Fibroblast of lung (primary cell): ENCODE results near the gene RNF150.

Experiments used
- EZH2 ChIP-seq: IDR thresholded peaks from 2 replicates; pipeline ENCODE4 v1.5.1; 2012; ENCODE audit warnings: low read length, control low read depth, mild to moderate bottlenecking; ENCODE audit errors: missing control alignments
- TF ChIP-seq, protein P1 (sequence below), 2 donors: IDR thresholded peaks in 1 of 2; conservative IDR thresholded peaks in 1 of 2; 1 replicate in 1 of 2; 2 replicates in 1 of 2; pipeline ENCODE4 v1.5.1; 2011 to 2012; ENCODE audit warnings: low read length in 2 of 2, control low read depth in 1 of 2, inconsistent platforms in 1 of 2, low read depth in 1 of 2, mild to moderate bottlenecking in 1 of 2

DNA sequence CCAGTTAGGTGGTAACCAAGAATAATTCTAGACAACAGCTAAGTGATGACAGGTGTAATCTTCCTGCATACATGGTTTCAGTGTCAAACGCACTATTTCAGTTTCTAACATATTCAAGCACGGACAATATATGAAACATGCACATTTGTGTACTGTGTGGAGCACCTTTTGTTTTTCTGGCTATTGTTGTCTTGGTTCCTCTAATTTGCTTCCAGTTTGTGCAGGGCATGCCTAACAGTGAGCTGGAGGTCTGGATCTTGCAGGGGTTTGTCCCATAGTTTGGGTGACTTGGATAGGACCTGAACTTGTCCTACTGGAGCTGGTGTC is 306.6 kb downstream of the RNF150 start:
- TF ChIP-seq EZH2, result no peak
- TF ChIP-seq, protein P1, sequence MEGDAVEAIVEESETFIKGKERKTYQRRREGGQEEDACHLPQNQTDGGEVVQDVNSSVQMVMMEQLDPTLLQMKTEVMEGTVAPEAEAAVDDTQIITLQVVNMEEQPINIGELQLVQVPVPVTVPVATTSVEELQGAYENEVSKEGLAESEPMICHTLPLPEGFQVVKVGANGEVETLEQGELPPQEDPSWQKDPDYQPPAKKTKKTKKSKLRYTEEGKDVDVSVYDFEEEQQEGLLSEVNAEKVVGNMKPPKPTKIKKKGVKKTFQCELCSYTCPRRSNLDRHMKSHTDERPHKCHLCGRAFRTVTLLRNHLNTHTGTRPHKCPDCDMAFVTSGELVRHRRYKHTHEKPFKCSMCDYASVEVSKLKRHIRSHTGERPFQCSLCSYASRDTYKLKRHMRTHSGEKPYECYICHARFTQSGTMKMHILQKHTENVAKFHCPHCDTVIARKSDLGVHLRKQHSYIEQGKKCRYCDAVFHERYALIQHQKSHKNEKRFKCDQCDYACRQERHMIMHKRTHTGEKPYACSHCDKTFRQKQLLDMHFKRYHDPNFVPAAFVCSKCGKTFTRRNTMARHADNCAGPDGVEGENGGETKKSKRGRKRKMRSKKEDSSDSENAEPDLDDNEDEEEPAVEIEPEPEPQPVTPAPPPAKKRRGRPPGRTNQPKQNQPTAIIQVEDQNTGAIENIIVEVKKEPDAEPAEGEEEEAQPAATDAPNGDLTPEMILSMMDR (conservative IDR thresholded peaks at IDR 0.05 in 1 of 2, IDR thresholded peaks at IDR 0.05 in 1 of 2; ENCODE audit: low read depth in 1 of 2, low read length in 2 of 2), result no peak
